Brain microvascular endothelial cell (primary cell): Measurements from ENCODE around the gene PRDM16.

Experiments
- DNase-seq: peaks from one replicate; pipeline ENCODE4 v3.0.0-alpha.2; 2020
- H3K27ac ChIP-seq: fragments of 250-450 bp; sonication (Bioruptor Pico); 2 replicates; pipeline ENCODE4 v1.5.1; 2020; ENCODE audit warnings: mild to moderate bottlenecking, moderate library complexity
- H3K27me3 ChIP-seq: fragments of 250-450 bp; sonication (Bioruptor Pico); replicated peaks from 2 replicates; pipeline ENCODE4 v1.5.1; 2020; ENCODE audit warnings: mild to moderate bottlenecking
- H3K36me3 ChIP-seq: fragments of 250-450 bp; sonication (Bioruptor Pico); replicated peaks from 2 replicates; pipeline ENCODE4 v1.5.1; 2020; ENCODE audit warnings: mild to moderate bottlenecking
- H3K4me3 ChIP-seq: 2 replicates; pipeline ENCODE4 v1.5.1; 2011; ENCODE audit warnings: low read depth, mild to moderate bottlenecking, control low read depth, low read length, moderate library complexity
- CTCF ChIP-seq: IDR thresholded peaks from 2 replicates; pipeline ENCODE4 v1.5.1; 2011; ENCODE audit warnings: low read depth, mild to moderate bottlenecking, moderate library complexity, low read length, control low read depth, inconsistent platforms; ENCODE audit errors: missing control alignments
- in situ Hi-C: cut with HindIII; loops from 2 replicates; pipeline ENCODE4 v1.10.0; 2017; ENCODE audit warnings: low sequenced_read_pairs, low pct_ligation_motif_present

PRDM16 gene

GRCh38 chr1:3219005-3219790 lies 150.2 kb downstream of the PRDM16 start:
- Histone ChIP-seq H3K4me3 (no peak overlapping the region), H3K27ac (no peak overlapping the region), H3K27me3 (no peaks in the 10 kb centered on the region), H3K36me3 (no peaks in the 10 kb centered on the region)
- DNase-seq, result peak; percentile 19
- TF ChIP-seq CTCF, result no peak
- in situ Hi-C loops, result no loop called here

DNA sequence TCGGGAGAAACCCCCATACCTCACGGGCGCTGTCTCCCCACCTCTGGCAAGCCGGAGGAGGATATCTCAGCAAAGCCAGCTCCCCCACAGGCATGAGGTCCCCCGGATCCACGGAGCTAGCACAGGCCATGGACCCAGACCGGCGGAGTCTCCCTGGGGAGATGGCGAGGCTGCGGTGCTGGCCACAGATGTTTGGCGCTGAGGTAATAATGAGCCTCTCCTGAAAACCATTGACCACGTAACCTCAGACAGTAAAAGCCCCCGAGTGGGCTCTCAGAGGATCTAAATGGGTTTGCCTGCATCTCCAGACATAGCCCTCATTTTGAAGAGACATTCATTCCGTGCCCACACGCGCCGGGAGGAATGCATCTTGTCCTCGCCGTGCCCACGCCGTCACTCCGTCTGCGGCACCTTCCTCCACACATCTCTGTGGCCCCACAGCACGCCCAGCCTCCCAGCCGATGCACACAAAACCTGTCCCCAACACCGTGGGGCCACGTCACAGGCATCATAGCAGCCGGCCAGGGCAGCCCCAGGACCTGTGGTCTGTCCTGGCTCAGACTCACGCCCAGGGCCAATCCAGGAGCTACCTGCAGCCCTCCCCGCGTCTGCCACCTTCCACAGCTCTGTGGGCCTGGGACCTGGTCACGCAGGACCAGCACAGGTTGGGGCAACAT lies 150.9 kb downstream of the PRDM16 start:
- no peak for DNase-seq
- H3K27ac ChIP-seq, result no peak overlapping the region
- H3K4me3 ChIP-seq, result no peak overlapping the region
- in situ Hi-C loops, result no loop called here
- H3K27me3 ChIP-seq, result no peaks in the 10 kb centered on the region
- TF ChIP-seq CTCF, result no peak
- no peaks in the 10 kb centered on the region for H3K36me3 ChIP-seq

DNA sequence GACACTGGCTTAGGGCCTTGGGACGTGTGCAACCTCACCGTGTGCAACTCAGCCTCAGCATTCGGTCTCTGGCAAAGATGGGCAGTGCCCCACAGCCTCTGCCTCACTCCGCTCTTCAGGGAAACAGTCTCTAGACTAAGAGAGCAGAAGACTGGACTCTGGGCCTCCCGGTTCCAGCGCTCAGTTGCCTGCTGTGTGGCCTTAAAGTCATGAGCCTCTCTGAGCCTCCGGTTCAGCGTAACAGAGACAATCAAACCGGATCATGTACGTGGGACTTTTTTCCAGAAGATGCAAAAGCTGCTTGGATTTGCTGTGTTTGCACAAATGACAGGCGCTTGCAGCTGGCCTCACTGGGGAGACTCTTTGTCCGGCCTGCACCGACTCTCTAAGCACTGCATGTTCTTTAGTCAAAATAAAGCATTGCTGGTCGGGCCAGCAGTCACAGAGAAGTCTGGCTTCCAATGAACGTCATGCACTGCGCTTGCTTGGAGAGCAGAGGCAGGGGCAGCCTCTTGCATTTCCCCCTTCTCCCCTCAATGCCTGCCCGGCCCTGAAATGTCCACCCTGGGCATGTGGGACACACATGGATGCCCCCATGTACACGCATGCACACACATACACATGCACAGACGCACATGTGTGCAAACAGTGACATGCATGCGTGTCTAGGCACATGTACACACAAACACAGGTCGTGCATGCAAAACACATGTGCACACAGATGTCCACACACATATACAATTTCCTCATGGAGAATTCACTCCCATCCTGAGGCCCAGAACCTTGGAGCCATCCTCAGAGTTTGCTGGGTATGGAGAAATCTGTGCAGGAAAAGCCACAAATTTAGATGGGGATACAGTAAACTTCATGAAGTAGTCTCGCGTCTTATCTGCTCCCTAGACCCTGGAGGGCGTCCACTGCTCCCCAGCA lies 152.4 kb downstream of the PRDM16 start:
- H3K27ac ChIP-seq, result no peak overlapping the region
- TF ChIP-seq CTCF, result no peak
- H3K27me3 ChIP-seq, result no peaks in the 10 kb centered on the region

DNA sequence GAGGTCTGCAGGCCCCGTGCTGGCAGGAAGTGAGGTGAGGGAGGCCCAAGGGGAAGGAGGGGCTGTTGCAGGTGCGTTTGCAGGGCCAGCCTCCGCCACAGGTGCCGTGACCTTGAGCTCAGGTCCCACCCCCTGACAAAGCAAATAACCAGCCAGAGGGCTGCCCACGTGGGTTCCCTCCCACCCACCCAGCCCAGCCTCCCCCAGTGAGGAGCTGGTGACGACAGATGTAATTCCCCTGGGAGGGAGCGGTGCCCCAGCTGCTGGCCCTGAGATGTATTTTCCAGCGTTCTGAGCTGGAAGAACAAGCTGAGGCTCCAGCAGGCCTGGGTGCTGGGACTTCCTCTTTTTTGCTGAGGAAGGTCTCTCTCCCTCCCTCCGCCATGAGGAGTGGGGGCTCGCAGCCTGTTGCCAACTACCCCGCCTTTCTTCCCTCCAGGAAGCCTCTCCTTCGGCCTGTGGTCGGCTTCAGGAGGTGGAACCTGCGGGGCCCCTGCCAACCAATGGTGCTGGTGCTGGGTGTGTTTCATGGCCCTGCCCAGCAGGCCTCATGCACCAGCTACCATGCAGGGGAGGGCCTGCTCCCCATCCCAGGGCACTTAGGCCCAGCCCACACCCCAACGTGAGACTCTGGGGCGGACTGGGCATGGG lies 153.2 kb downstream of the PRDM16 start:
- Histone ChIP-seq H3K36me3 (no peaks in the 10 kb centered on the region), H3K4me3 (no peak overlapping the region), H3K27me3 (no peaks in the 10 kb centered on the region), H3K27ac (no peak overlapping the region)
- no peak for DNase-seq
- TF ChIP-seq CTCF, result no peak
- in situ Hi-C loops, result no loop called here

More for the DNA sequence above, 152.4 kb downstream of the PRDM16 start:
- in situ Hi-C loops, result no loop called here
- no peak overlapping the region for H3K4me3 ChIP-seq
- DNase-seq, result no peak
- no peaks in the 10 kb centered on the region for H3K36me3 ChIP-seq

DNA sequence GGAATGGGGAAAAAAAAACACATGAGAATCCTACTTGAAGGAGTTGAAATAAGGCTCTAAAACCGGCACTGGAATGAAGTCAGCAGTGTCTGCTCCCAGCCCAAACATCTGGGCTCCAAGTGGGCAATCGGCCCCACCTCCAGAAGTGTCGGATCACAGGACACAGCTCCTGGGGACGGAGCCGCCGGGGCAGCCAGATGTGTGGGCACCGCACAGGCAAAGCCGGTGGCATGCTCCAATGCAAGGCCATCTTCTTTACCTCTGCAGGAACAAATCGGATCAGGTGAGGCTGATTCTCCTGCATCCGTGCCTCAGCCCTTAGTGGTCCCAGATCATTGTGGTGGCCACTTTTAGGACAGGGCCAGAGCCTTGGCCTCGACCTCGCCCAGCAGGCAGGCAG lies 156.7 kb downstream of the PRDM16 start:
- no peak overlapping the region for H3K27ac ChIP-seq
- H3K27me3 ChIP-seq, result no peaks in the 10 kb centered on the region
- no peak overlapping the region for H3K4me3 ChIP-seq
- no peak for DNase-seq
- TF ChIP-seq CTCF, result no peak
- in situ Hi-C loops, result no loop called here
- H3K36me3 ChIP-seq, result no peaks in the 10 kb centered on the region
